ENCODE measurements around the gene CNTN4.

Gene CNTN4

GRCh38 chr3:2686816-2687502 lies 588.3 kb downstream of the CNTN4 start:
- Histone ChIP-seq H3K9me3 (ENCODE audit: low read depth, low read length) (no peaks in the 10 kb centered on the region), H3K4me3 (no peak overlapping the region), H3K9ac (ENCODE audit: insufficient read length) (no peak overlapping the region), H3K36me3 (ENCODE audit: insufficient read depth, low read length) (no peaks in the 10 kb centered on the region), H3K27ac (no peak overlapping the region)
- DNase-seq (ENCODE audit: low read depth, low spot score), result no peak
- no peak for TF ChIP-seq EZH2 (IDR thresholded peaks at IDR 0.05)
- no peak for TF ChIP-seq FOXP2 (optimal IDR thresholded peaks at IDR 0.05; ENCODE audit: control extremely low read depth, extremely low read length, insufficient read depth)

GRCh38 chr3:2697589-2697988 lies 598.9 kb downstream of the CNTN4 start:
- TF ChIP-seq FOXP2 (optimal IDR thresholded peaks at IDR 0.05; ENCODE audit: control extremely low read depth, extremely low read length, insufficient read depth) (no peak), EZH2 (IDR thresholded peaks at IDR 0.05) (no peak), POLR2AphosphoS5 (IDR thresholded peaks at IDR 0.05; ENCODE audit: borderline replicate concordance, low read depth, low read length) (no peak)
- no peak overlapping the region for H3K27ac ChIP-seq
- no peak for DNase-seq (ENCODE audit: low read depth, low spot score)

GRCh38 chr3:2701471-2701870 lies 602.8 kb downstream of the CNTN4 start:
- no peak for TF ChIP-seq POLR2AphosphoS5 (IDR thresholded peaks at IDR 0.05; ENCODE audit: borderline replicate concordance, low read depth, low read length)
- TF ChIP-seq FOXP2 (optimal IDR thresholded peaks at IDR 0.05; ENCODE audit: control extremely low read depth, extremely low read length, insufficient read depth), result no peak
- TF ChIP-seq EZH2 (IDR thresholded peaks at IDR 0.05), result no peak
- Histone ChIP-seq H3K9ac (ENCODE audit: insufficient read length) (no peak overlapping the region), H3K36me3 (ENCODE audit: insufficient read depth, low read length) (no peaks in the 10 kb centered on the region), H3K4me3 (no peak overlapping the region), H3K9me3 (ENCODE audit: low read depth, low read length) (no peaks in the 10 kb centered on the region), H3K27ac (no peak overlapping the region)
- no peak for DNase-seq (ENCODE audit: low read depth, low spot score)

More at GRCh38 chr3:2697589-2697988, 598.9 kb downstream of the CNTN4 start:
- no peak overlapping the region for H3K9ac ChIP-seq (ENCODE audit: insufficient read length)
- no peak overlapping the region for H3K4me3 ChIP-seq
- H3K36me3 ChIP-seq (ENCODE audit: insufficient read depth, low read length), result no peaks in the 10 kb centered on the region
- H3K9me3 ChIP-seq (ENCODE audit: low read depth, low read length), result no peaks in the 10 kb centered on the region

- no peak overlapping the region for H3K9ac ChIP-seq (ENCODE audit: insufficient read length)
- H3K9me3 ChIP-seq (ENCODE audit: low read depth, low read length), result no peaks in the 10 kb centered on the region
- H3K36me3 ChIP-seq (ENCODE audit: insufficient read depth, low read length), result no peaks in the 10 kb centered on the region
- no peak overlapping the region for H3K4me3 ChIP-seq
- DNase-seq (ENCODE audit: low read depth, low spot score), result no peak
- no peak overlapping the region for H3K27ac ChIP-seq
- TF ChIP-seq POLR2AphosphoS5 (IDR thresholded peaks at IDR 0.05; ENCODE audit: borderline replicate concordance, low read depth, low read length) (no peak), FOXP2 (optimal IDR thresholded peaks at IDR 0.05; ENCODE audit: control extremely low read depth, extremely low read length, insufficient read depth) (no peak), EZH2 (IDR thresholded peaks at IDR 0.05) (no peak)
Observed at GRCh38 chr3:2706144-2706835, 607.6 kb downstream of the CNTN4 start.

GRCh38 chr3:2706836-2707210 lies 608.2 kb downstream of the CNTN4 start:
- no peak overlapping the region for H3K27ac ChIP-seq
- no peaks in the 10 kb centered on the region for H3K36me3 ChIP-seq (ENCODE audit: insufficient read depth, low read length)
- H3K4me3 ChIP-seq, result no peak overlapping the region
- no peak for DNase-seq (ENCODE audit: low read depth, low spot score)
- no peak overlapping the region for H3K9ac ChIP-seq (ENCODE audit: insufficient read length)
- TF ChIP-seq EZH2 (IDR thresholded peaks at IDR 0.05), result no peak
- TF ChIP-seq POLR2AphosphoS5 (IDR thresholded peaks at IDR 0.05; ENCODE audit: borderline replicate concordance, low read depth, low read length), result no peak
- TF ChIP-seq FOXP2 (optimal IDR thresholded peaks at IDR 0.05; ENCODE audit: control extremely low read depth, extremely low read length, insufficient read depth), result no peak
- H3K9me3 ChIP-seq (ENCODE audit: low read depth, low read length), result no peaks in the 10 kb centered on the region

GRCh38 chr3:2711081-2711480 lies 612.4 kb downstream of the CNTN4 start:
- TF ChIP-seq EZH2 (IDR thresholded peaks at IDR 0.05) (no peak), POLR2AphosphoS5 (IDR thresholded peaks at IDR 0.05; ENCODE audit: borderline replicate concordance, low read depth, low read length) (no peak)
- Histone ChIP-seq H3K27ac (no peak overlapping the region), H3K36me3 (ENCODE audit: insufficient read depth, low read length) (no peaks in the 10 kb centered on the region), H3K9ac (ENCODE audit: insufficient read length) (no peak overlapping the region), H3K4me3 (no peak overlapping the region), H3K9me3 (ENCODE audit: low read depth, low read length) (no peaks in the 10 kb centered on the region)
- DNase-seq (ENCODE audit: low read depth, low spot score), result no peak

- Histone ChIP-seq H3K36me3 (ENCODE audit: insufficient read depth, low read length) (no peaks in the 10 kb centered on the region), H3K9me3 (ENCODE audit: low read depth, low read length) (no peaks in the 10 kb centered on the region), H3K4me3 (no peak overlapping the region), H3K27ac (no peak overlapping the region), H3K9ac (ENCODE audit: insufficient read length) (no peak overlapping the region)
- no peak for DNase-seq (ENCODE audit: low read depth, low spot score)
- no peak for TF ChIP-seq POLR2AphosphoS5 (IDR thresholded peaks at IDR 0.05; ENCODE audit: borderline replicate concordance, low read depth, low read length)
- TF ChIP-seq EZH2 (IDR thresholded peaks at IDR 0.05), result no peak
- TF ChIP-seq FOXP2 (optimal IDR thresholded peaks at IDR 0.05; ENCODE audit: control extremely low read depth, extremely low read length, insufficient read depth), result no peak
Observed at GRCh38 chr3:2713923-2714322, 615.3 kb downstream of the CNTN4 start.

GRCh38 chr3:2714834-2715233 lies 616.2 kb downstream of the CNTN4 start:
- H3K9ac ChIP-seq (ENCODE audit: insufficient read length), result no peak overlapping the region
- TF ChIP-seq EZH2 (IDR thresholded peaks at IDR 0.05), result no peak
- no peak for TF ChIP-seq POLR2AphosphoS5 (IDR thresholded peaks at IDR 0.05; ENCODE audit: borderline replicate concordance, low read depth, low read length)
- TF ChIP-seq FOXP2 (optimal IDR thresholded peaks at IDR 0.05; ENCODE audit: control extremely low read depth, extremely low read length, insufficient read depth), result no peak
- no peak overlapping the region for H3K4me3 ChIP-seq

More at GRCh38 chr3:2714834-2715233, 616.2 kb downstream of the CNTN4 start:
- Histone ChIP-seq H3K27ac (no peak overlapping the region), H3K36me3 (ENCODE audit: insufficient read depth, low read length) (no peaks in the 10 kb centered on the region), H3K9me3 (ENCODE audit: low read depth, low read length) (no peaks in the 10 kb centered on the region)
- no peak for DNase-seq (ENCODE audit: low read depth, low spot score)

Data from SK-N-MC (cell line).